GM21723 (cell line): ENCODE measurements around the gene ZDHHC17.
"Not testable (repeated sequence)": the region's sequence is repeated elsewhere in the genome, so short reads cannot be mapped to it uniquely, and the experiment has no call there.

Source experiments
- ATAC-seq: cut with Tn5 transposase; IDR thresholded peaks from one replicate; pipeline ENCODE4 v1.9.1; 2021; ENCODE audit warnings: mild to moderate bottlenecking, moderate library complexity; ENCODE audit not compliant: unreplicated experiment

ZDHHC17 gene

GRCh38 chr12:76766161-76766560, 2.2 kb downstream of the ZDHHC17 start:
- no peak for ATAC-seq

DNA sequence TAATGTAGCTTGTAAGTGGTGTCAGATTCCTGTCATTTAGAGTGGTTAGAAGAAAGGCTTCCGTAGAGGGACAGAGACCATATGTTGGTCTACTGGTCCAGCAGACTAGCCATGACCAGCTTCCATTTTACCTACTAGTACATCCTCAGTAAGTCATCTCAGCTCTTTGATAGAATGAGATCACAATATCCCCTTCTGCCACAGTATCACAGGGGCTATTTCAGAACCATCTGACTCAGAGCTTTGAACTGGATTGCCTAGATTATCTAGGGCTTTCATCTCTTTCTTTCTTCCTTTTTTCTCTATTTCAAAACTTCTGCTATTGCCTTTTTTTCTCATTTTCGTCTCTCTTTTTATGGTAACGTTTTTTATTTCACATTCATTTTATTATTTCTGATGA, 4.7 kb downstream of the ZDHHC17 start:
- ATAC-seq: no peak

- ATAC-seq: peak; percentile 100
Observed at GRCh38 chr12:76777765-76778216, 13.9 kb downstream of the ZDHHC17 start.

- no peak for ATAC-seq
Observed at GRCh38 chr12:76778364-76778763, 14.4 kb downstream of the ZDHHC17 start.

- ATAC-seq: not testable (repeated sequence)
Observed at GRCh38 chr12:76779310-76779709, 15.4 kb downstream of the ZDHHC17 start.

DNA sequence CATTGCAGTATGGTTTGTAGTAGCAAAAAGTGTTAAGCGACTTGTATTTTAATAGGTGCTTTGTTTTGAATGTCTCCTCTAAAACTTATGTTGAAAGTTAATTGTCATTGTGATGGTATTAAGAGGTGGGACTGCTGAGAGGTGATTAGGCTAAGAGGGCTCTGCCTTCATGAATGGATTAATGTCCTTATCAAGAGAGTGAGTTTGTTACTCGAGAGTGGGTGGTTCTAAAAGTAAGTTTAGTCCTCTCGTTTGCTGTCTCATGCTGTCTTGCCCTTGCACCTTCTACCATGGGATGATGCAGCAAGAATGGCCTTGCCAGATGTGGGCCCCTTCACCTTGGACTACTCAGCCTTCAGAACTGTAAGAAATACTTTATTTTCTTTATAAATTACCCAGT, 17.4 kb downstream of the ZDHHC17 start:
- ATAC-seq: no peak

GRCh38 chr12:76782526-76782925, 18.6 kb downstream of the ZDHHC17 start:
- ATAC-seq: no peak

DNA sequence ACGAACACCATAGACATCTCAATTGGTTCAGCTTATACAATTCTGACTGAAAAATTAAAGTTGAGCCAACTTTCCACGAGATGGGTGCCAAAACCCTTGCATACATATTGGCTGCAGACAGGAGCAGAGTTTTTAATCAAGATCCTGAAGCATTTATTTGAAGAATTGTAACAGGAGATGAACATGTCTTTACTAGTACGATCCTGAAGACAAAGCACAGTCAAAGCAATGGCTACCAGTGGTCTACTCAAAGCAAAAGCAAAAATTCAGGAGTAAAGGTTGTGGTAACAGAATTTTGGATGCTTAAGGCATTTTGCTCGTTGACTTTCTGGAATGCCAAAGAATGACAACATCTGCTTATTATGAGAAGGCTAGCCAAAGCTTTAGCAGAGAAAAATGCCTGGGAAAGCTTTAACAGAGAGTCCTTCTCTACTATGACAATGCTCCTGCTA, 20.7 kb downstream of the ZDHHC17 start:
- ATAC-seq: no peak

- ATAC-seq: no peak
Observed at GRCh38 chr12:76785407-76785806, 21.5 kb downstream of the ZDHHC17 start.

DNA sequence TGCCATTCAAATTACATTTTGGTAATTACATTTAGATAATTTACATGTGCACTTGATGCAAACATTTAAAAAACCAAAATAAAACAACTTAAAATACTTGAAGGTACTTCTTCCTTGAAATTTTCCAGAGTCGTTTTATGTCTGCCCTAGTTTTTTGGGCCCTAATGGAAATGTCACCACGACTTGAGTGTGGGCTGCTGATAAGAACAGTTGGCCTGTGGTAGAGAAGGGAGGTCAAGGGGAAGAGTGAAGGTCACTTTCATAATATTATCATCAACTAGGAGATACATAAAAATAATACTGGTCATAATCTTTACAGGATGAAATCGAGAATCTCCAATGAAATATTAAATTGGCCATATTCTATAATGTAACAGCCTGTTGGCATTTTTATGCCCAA, 23.1 kb downstream of the ZDHHC17 start:
- ATAC-seq: no peak

- ATAC-seq: no peak
Observed at GRCh38 chr12:76787689-76788088, 23.8 kb downstream of the ZDHHC17 start.

DNA sequence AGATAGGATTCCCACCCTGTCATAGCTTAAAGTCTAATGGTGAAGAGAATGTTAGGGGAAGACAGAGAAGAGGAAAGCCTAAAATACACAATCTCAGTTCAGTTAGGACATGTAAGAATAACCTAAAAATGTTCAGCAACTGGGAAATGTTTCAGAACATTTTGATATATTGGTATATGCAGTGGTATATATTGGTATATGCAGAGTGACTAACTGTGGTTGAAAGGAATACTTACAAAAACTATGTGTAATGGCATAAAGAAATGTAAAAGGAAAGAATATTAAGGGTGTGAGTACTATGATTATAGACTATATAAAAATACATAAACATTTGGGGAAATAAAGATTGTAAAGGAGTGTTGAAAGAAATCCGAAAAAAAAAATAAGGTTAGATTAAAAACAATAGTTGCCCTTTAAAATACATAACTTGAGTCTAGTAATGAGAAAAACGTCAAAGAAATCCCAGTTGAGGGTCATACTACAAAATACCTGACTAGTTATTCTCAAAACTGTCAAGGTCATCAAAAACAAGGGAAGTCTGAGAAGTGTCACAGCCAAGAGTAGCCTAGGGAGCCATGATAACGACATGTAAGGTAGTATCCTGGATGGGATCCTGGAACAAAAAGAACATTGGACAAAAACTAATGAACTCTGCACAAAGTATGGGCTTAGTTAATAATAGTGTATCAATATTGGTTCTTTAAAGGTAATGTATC, 25.6 kb downstream of the ZDHHC17 start:
- no peak for ATAC-seq

DNA sequence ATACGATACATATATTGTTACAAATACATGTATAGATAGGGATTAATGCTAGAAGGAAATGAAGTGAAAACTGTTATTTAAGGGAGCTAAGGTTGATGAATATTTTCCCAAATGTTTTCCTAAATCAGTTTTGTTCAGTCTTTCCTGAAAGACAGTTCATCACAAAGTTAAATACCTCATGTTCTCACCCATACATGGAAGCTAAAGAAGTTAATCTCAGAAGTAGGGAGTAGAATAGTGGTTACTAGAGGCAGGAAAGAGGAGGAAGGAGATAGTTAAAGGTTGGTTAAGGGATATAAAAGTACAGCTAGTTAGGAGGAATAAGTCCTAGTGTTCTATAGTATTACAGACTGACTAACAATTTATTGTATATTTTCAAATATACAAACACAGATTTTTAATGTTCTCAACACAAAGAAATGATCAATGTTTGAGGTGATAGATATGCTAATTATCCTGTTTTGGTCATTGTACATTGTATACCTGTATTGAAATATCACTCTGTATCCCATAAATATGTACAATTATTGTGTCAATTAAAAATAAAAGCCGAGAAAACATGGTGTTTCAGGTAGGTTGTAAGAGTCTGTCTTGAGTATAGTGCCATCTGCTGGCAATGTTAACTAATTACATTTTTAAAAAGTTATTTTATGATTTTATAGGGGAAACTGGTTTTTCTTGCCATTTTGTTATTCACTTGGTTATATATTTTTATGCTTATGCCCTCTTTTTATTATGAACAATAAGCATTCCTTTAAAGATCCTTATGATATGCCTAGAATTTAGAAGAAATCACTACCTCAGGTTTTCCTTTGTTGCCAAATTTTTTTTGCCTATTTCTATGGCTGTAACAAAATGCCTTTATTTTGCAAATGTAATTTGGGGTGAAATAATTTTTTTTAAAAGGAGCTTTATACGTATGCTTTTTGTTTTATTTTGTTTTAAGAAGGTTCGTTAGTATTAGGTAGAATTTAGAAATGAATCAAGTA, 26.9 kb downstream of the ZDHHC17 start:
- ATAC-seq: peak; percentile 57

- no peak for ATAC-seq
Observed at GRCh38 chr12:76792828-76793227, 28.9 kb downstream of the ZDHHC17 start.

DNA sequence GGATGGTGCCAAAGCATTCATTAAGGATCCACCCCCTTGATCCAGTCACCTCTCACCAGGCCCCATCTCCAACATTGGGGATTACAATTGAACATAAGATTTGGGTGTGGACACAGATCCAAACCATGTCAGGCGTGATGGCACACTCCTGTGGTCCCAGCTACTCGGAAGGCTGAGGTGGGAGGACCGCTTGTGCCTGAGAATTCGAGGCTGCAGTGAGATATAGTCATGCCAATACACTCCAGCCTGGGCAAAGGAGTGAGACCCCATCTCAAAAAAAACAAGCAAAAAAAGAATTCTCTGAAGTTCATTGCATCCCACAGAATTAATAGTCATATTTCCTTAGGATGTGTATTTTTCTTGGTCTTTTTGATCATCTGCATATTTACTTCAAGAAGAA, 34.9 kb downstream of the ZDHHC17 start:
- no peak for ATAC-seq

DNA sequence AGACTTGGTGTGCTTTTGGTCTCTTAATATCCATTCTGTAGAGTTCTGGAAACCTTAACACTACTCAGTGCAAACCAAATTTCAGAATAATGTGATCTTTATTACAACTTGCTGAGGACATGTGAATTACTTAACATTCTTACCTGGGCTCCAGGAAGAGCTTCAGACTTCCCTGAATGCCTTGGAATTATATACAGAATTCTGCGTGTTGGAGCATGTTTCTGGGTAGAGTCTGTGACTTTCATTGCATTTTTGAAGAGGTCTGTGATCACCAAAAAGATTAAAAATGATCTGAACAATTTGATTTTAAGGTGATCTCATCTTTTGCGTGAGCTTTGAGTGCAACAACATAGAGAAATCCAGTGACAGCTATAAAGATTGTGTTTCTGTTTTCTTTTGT, 35.4 kb downstream of the ZDHHC17 start:
- no peak for ATAC-seq

DNA sequence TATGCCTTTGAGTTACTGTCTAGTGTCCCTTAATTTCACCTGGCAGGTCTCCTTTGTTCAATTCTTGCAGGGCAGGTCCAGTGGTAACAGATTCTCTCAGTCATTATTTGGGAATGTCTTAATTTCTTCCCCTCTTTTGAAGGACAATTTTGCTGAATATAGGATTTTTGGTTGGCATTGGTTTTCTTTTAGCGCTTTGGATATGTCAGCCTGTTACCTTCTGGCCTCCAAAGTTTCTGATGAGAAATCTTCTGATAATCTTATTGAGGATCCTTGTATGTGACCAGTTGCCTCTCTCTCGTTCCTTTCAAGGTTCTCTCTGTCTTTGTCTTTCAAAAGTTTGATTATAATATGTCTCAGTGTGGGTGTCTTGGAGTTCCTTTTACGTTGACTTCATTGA, 38.1 kb downstream of the ZDHHC17 start:
- no peak for ATAC-seq

DNA sequence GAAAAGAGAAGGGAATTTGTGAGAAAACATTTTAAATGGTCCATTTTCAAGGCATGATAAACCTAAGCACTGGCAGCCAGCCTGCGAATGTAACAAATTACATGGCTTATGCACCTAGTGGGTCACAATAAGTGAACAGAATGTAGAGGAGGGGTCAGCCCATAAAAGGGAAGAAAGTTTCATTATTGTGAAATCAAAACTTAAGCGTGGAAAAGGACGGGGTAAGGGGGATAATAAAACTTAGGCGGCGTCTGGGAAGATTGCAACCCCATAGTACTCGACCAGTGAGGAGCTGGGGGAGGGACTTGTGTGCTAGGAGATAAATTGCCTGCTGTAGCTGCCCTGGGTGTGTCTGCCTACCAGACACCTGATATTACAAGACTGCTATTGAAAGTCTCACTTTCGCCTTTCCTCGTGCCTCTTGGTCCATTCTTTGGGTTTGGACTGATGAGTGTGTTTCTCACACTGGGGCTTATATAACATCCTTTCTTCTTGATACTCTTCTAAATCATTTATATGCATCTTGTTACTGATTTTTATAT, 40.6 kb downstream of the ZDHHC17 start:
- no peak for ATAC-seq

DNA sequence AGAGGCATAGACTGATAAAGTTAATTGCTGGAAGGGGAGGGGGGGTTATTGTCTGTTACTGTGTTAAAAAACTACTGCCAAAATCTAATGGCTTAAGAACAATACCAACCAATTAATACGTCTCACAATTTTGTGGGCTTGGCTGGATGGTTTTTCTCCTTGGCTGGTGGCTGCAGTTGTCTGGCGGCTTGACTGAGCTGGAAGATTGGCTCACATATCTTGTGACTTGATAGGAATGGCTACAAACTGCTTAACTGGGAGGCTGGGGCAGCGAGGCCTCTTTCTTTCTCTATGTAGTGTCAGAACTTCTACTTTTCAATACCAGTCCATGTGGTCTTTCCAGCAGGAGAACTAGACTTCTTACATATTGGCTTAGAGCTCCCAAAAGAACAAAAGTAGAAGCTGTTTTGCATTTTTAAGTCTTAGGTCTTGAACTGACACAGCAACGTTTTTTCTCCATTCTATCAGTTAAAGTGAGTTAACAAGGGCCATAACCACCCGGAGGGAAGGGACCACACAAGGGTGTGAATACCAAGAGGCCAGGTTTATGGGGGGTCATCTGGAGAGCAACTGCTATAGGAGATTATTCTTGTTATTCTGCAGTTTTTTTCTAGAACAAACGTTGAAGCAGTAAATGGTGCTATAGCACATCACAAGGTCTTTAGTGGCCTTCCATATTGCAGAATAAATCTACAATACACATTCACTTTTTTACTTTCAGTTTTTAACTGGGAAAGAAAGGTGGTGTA, 46.9 kb downstream of the ZDHHC17 start:
- no peak for ATAC-seq

DNA sequence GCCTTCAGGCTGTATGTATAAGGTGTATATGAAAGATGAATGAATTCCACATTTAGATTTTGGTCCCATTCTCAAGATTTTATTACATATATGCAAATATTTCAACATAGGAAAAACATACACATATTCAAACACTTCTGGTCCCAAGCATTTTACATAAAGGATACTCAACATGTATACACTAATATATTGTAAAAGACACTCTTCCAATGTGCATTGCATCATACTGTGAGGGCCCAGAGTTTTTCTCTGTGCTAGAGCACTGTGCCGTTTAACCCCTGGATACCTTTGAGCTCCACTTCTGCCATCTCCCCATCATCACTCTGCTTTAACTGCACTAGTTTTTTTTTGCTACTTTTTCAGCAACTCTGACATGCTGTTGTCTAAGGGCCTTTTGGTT, 48.1 kb downstream of the ZDHHC17 start:
- no peak for ATAC-seq

GRCh38 chr12:76813265-76813664, 49.4 kb downstream of the ZDHHC17 start:
- ATAC-seq: no peak
